ENCODE data around the gene CRELD1. TPM values are rescaled to one million over a fixed set of nuclear protein-coding genes. Genes with fewer than 3 reads are reported as not detected.
A peak's percentile ranks its signal among the peaks of the same experiment; 100 is the strongest.

Gene CRELD1
- total RNA-seq, 2 donors from 2014 or later = 19.8 to 23.6 TPM

GRCh38 chr3:9915254-9916141 is 18.1 kb upstream of the CRELD1 start:
- intact Hi-C loops (cut with DNase I) = no loop called here

DNA sequence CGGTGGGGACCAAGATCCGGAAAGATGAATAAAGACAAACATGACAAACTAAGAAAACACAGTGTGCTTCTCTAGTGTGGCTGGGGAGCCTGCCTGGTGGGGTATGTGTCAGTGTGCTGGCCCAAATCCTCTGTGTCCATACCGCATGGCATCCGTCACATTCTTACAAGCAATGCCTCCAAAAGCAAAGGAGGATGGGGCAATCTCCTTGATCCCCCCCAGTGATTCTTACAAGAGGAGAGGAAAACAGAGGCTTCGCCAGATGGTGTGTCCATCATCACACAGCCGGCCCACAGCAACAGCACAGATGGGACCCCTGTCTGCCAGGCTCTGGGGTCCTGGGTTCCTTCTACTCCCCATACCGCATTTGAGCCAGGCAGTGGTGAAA is 17.3 kb upstream of the CRELD1 start:
- no peak for ATAC-seq
- H3K27me3 ChIP-seq = no peaks in the 10 kb centered on the region
- intact Hi-C loops (cut with DNase I) = no loop called here
- 42 to 52% methylated on average over 4 to 7 of the region's 7 CpGs for WGBS, 2 donors
- H3K4me3 ChIP-seq = no peak overlapping the region
- TF ChIP-seq POLR2A (IDR thresholded peaks at IDR 0.05) = no peak
- TF ChIP-seq, protein P1, sequence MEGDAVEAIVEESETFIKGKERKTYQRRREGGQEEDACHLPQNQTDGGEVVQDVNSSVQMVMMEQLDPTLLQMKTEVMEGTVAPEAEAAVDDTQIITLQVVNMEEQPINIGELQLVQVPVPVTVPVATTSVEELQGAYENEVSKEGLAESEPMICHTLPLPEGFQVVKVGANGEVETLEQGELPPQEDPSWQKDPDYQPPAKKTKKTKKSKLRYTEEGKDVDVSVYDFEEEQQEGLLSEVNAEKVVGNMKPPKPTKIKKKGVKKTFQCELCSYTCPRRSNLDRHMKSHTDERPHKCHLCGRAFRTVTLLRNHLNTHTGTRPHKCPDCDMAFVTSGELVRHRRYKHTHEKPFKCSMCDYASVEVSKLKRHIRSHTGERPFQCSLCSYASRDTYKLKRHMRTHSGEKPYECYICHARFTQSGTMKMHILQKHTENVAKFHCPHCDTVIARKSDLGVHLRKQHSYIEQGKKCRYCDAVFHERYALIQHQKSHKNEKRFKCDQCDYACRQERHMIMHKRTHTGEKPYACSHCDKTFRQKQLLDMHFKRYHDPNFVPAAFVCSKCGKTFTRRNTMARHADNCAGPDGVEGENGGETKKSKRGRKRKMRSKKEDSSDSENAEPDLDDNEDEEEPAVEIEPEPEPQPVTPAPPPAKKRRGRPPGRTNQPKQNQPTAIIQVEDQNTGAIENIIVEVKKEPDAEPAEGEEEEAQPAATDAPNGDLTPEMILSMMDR (IDR thresholded peaks at IDR 0.05) = no peak
- peaks cover 49% of the 10 kb centered on the region for H3K4me1 ChIP-seq
- peak in 3 of 4 donors; percentile 16 for DNase-seq
- no peaks in the 10 kb centered on the region for H3K36me3 ChIP-seq (replicated peaks in 1 of 2; ENCODE audit: insufficient read depth in 1 of 2, low read depth in 2 of 2)
- H3K9me3 ChIP-seq = no peaks in the 10 kb centered on the region
- H3K27ac ChIP-seq = peak overlapping the region; percentile 65 to 93 (median 90)

More at GRCh38 chr3:9915254-9916141, 18.1 kb upstream of the CRELD1 start:
- TF ChIP-seq POLR2A (IDR thresholded peaks at IDR 0.05) = peak; percentile 41 to 65 (median 62)
- TF ChIP-seq, protein P1 (IDR thresholded peaks at IDR 0.05) = peak; percentile 20 to 60 (median 33)
- peak overlapping the region; percentile 37 to 45 for H3K4me3 ChIP-seq
- H3K27me3 ChIP-seq = no peaks in the 10 kb centered on the region
- no peaks in the 10 kb centered on the region for H3K9me3 ChIP-seq
- peak overlapping the region; percentile 65 to 93 (median 90) for H3K27ac ChIP-seq
- peak; percentile 68 for ATAC-seq
- peak; percentile 73 to 80 (median 76) for DNase-seq
- H3K36me3 ChIP-seq (replicated peaks in 1 of 2; ENCODE audit: insufficient read depth in 1 of 2, low read depth in 2 of 2) = no peaks in the 10 kb centered on the region
- WGBS, 2 donors = 0 to 7% methylated on average over 4 to 43 of the region's 99 CpGs
- H3K4me1 ChIP-seq = peaks cover 49% of the 10 kb centered on the region

GRCh38 chr3:9916734-9917680 is 16.6 kb upstream of the CRELD1 start, which contains the start of gene IL17RC:
TSS of gene IL17RC (plus strand) at chr3:9917098. CDS start at chr3:9917316, 218 bp downstream.
- ATAC-seq (peak; percentile 85), DNase-seq (peak; percentile 90 to 94 (median 94))
- intact Hi-C loops (cut with DNase I) = no loop called here
- peak; percentile 52 to 74 (median 74) for TF ChIP-seq POLR2A (IDR thresholded peaks at IDR 0.05)
- TF ChIP-seq, protein P1 (IDR thresholded peaks at IDR 0.05) = peak in 1 of 7 experiments; percentile 14
- Histone ChIP-seq H3K4me1 (peaks cover 49% of the 10 kb centered on the region), H3K4me3 (peak within 1 kb of the TSS; percentile 10 to 37), H3K9me3 (no peaks in the 10 kb centered on the region), H3K27ac (peak within 1 kb of the TSS; percentile 65 to 93 (median 90)), H3K27me3 (no peaks in the 10 kb centered on the region), H3K36me3 (replicated peaks in 1 of 2; ENCODE audit: insufficient read depth in 1 of 2, low read depth in 2 of 2) (no peaks in the 10 kb centered on the region)
- WGBS, 2 donors = 0 to 5% methylated on average over 4 to 18 of the region's 19 CpGs

DNA sequence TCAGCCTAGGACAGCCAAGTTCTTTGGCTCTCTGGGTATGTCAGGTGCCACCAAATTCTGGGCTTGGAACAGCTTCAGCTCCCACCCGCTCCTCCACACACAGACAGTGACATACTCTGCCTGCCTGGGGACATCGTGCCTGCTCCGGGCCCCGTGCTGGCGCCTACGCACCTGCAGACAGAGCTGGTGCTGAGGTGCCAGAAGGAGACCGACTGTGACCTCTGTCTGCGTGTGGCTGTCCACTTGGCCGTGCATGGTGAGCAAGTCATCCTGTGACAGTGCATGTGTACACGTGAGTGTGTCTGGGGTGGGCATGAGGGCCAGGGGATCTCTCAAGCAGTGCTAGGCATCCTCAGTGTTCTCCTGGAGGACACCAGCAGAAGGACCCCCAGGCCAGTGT is 15.8 kb upstream of the CRELD1 start:
- 39 to 40% methylated on average over 1 to 10 of the region's 10 CpGs for WGBS, 2 donors

More for the DNA sequence above, 15.8 kb upstream of the CRELD1 start:
- Histone ChIP-seq H3K36me3 (replicated peaks in 1 of 2; ENCODE audit: insufficient read depth in 1 of 2, low read depth in 2 of 2) (no peaks in the 10 kb centered on the region), H3K4me3 (no peak overlapping the region), H3K27ac (peak overlapping the region in 3 of 4 donors; percentile 89 to 93 (median 91)), H3K4me1 (peaks cover 49% of the 10 kb centered on the region), H3K27me3 (no peaks in the 10 kb centered on the region), H3K9me3 (no peaks in the 10 kb centered on the region)
- DNase-seq = peak in 1 of 4 donors; percentile 15
- ATAC-seq = no peak
- TF ChIP-seq, protein P1 (IDR thresholded peaks at IDR 0.05) = no peak
- TF ChIP-seq POLR2A (IDR thresholded peaks at IDR 0.05) = no peak
- intact Hi-C loops (cut with DNase I) = no loop called here

All from body of pancreas (tissue), 4 donors.